Breast epithelium (tissue), 4 donors: ENCODE results near the gene IFITM1. TPM values are rescaled to one million over a fixed set of nuclear protein-coding genes. Genes with fewer than 3 reads are reported as not detected.
"Not testable (repeated sequence)": the region's sequence is repeated elsewhere in the genome, so short reads cannot be mapped to it uniquely, and the experiment has no call there.

ENCODE experiments used
- DNase-seq, 2 donors: peaks; one replicate each; pipeline ENCODE4 v3.0.0-alpha.2; 2019; ENCODE audit warnings: low spot score in 2 of 2
- H3K27ac ChIP-seq, 2 donors: fragments of 200-600 bp; sonication (generic) in 1 of 2; one replicate each; pipeline ENCODE4 v1.5.1; 2016 to 2019; ENCODE audit warnings: mild to moderate bottlenecking in 1 of 2
- H3K27me3 ChIP-seq, 2 donors: fragments of 200-600 bp; sonication (generic) in 1 of 2; one replicate each; pipeline versions ENCODE4 v1.5.1 to v1.6.0; 2017 to 2019; ENCODE audit warnings: control low read depth in 1 of 2, mild to moderate bottlenecking in 1 of 2
- H3K36me3 ChIP-seq: fragments of 200-600 bp; one replicate; pipeline ENCODE4 v1.5.1; 2019
- H3K4me1 ChIP-seq, 2 donors: fragments of 200-600 bp; sonication (generic); one replicate each; pipeline ENCODE4 v1.5.1; 2016 to 2019; ENCODE audit warnings: control low read depth in 1 of 2
- H3K4me3 ChIP-seq, 3 donors: fragments of 200-600 bp; sonication (generic); 1 replicate in 2 of 3; 2 replicates in 1 of 3; pipeline ENCODE4 v1.5.1; 2016 to 2019; ENCODE audit warnings: mild to moderate bottlenecking in 3 of 3, moderate library complexity in 2 of 3
- H3K9me3 ChIP-seq, 2 donors: fragments of 200-600 bp; sonication (generic) in 1 of 2; one replicate each; pipeline ENCODE4 v1.5.1; 2016 to 2019; ENCODE audit warnings: control low read depth in 1 of 2
- CTCF ChIP-seq, 3 donors: fragments of 450-650 bp; IDR thresholded peaks; one replicate each; pipeline ENCODE4 v1.5.1; 2016 to 2017; ENCODE audit warnings: antibody characterized with exemption in 3 of 3, mild to moderate bottlenecking in 3 of 3, moderate library complexity in 3 of 3
- POLR2A ChIP-seq: fragments of 450-650 bp; IDR thresholded peaks from one replicate; pipeline ENCODE4 v1.6.1; 2016; ENCODE audit warnings: antibody characterized with exemption, mild to moderate bottlenecking, moderate library complexity
- POLR2AphosphoS5 ChIP-seq, 3 donors: sonication (generic); formaldehyde crosslinking; IDR thresholded peaks; one replicate each; pipeline ENCODE4 v1.6.1; 2017; ENCODE audit warnings: antibody characterized with exemption in 3 of 3
- intact Hi-C: fragments of 100-400 bp; cut with DNase I; formaldehyde crosslinking; loops from one replicate; pipeline ENCODE4 v1.15.1; 2023; ENCODE audit warnings: low total_unique reads
- total RNA-seq, 3 donors: library from RNA; depleted of rRNA; stranded (reverse); fragments of >200 nt; gene quantifications; one replicate each; pipeline ENCODE4 v1.1.0, GENCODE V29; 2016

Gene IFITM1
- total RNA-seq, 3 donors from 2014 or later, result 129 to 321 (median 142) TPM

- peak in 1 of 2 donors; percentile 2 for DNase-seq
- H3K4me1 ChIP-seq, result no peaks in the 10 kb centered on the region
- no peak overlapping the region for H3K27ac ChIP-seq
- H3K9me3 ChIP-seq, result no peaks in the 10 kb centered on the region
- intact Hi-C loops, result no loop called here
- no peaks in the 10 kb centered on the region for H3K27me3 ChIP-seq
- no peak overlapping the region for H3K4me3 ChIP-seq
- TF ChIP-seq POLR2AphosphoS5 (IDR thresholded peaks at IDR 0.05), result no peak
- TF ChIP-seq CTCF (IDR thresholded peaks at IDR 0.05), result no peak
- no peak for TF ChIP-seq POLR2A
- no peaks in the 10 kb centered on the region for H3K36me3 ChIP-seq
Observed at GRCh38 chr11:344836-345578, 31.2 kb downstream of the IFITM1 start.

- Histone ChIP-seq H3K27me3 (no peaks in the 10 kb centered on the region), H3K9me3 (no peaks in the 10 kb centered on the region), H3K27ac (no peak overlapping the region), H3K4me3 (no peak overlapping the region), H3K4me1 (no peaks in the 10 kb centered on the region), H3K36me3 (no peaks in the 10 kb centered on the region)
- no peak for DNase-seq
- intact Hi-C loops, result no loop called here
- TF ChIP-seq CTCF (IDR thresholded peaks at IDR 0.05) (no peak), POLR2AphosphoS5 (IDR thresholded peaks at IDR 0.05) (no peak), POLR2A (no peak)
Observed at GRCh38 chr11:346529-346928, 32.7 kb downstream of the IFITM1 start.

GRCh38 chr11:349270-349954 lies 35.6 kb downstream of the IFITM1 start:
- H3K27ac ChIP-seq, H3K4me1 ChIP-seq, H3K27me3 ChIP-seq, H3K4me3 ChIP-seq, H3K36me3 ChIP-seq, H3K9me3 ChIP-seq, intact Hi-C loops: not testable (repeated sequence)
- peak in 1 of 2 donors; percentile 38 for DNase-seq

- H3K36me3 ChIP-seq, H3K4me1 ChIP-seq, H3K9me3 ChIP-seq, intact Hi-C loops, H3K27me3 ChIP-seq: not testable (repeated sequence)
- DNase-seq, result peak in 1 of 2 donors; percentile 10
- peak overlapping the region in 1 of 3 donors; percentile 19 for H3K4me3 ChIP-seq
- H3K27ac ChIP-seq, result peak overlapping the region; percentile 3 to 48
Observed at GRCh38 chr11:350033-350722, 36.3 kb downstream of the IFITM1 start.

GRCh38 chr11:350723-351255 lies 36.9 kb downstream of the IFITM1 start:
- intact Hi-C loops, result no loop called here
- Histone ChIP-seq H3K4me3 (peak overlapping the region in 1 of 3 donors; percentile 19), H3K9me3 (no peaks in the 10 kb centered on the region), H3K27me3 (no peaks in the 10 kb centered on the region), H3K36me3 (no peaks in the 10 kb centered on the region), H3K4me1 (peaks cover 7 to 14% of the 10 kb centered on the region in 2 donors), H3K27ac (peak overlapping the region; percentile 3 to 48)
- TF ChIP-seq POLR2AphosphoS5 (IDR thresholded peaks at IDR 0.05) (no peak), CTCF (IDR thresholded peaks at IDR 0.05) (no peak), POLR2A (no peak)
- peak in 1 of 2 donors; percentile 49 for DNase-seq
